ENCODE data around the gene IL4. TPM values are rescaled to one million over a fixed set of nuclear protein-coding genes. Genes with fewer than 3 reads are reported as not detected.

IL4 gene
- total and polyA plus RNA-seq, 9 of the 15 experiments (the other 6 are each of a cell fraction or from before 2014, with no cell fraction given) = 0.22 to 0.62 TPM; not detected in 7

DNA sequence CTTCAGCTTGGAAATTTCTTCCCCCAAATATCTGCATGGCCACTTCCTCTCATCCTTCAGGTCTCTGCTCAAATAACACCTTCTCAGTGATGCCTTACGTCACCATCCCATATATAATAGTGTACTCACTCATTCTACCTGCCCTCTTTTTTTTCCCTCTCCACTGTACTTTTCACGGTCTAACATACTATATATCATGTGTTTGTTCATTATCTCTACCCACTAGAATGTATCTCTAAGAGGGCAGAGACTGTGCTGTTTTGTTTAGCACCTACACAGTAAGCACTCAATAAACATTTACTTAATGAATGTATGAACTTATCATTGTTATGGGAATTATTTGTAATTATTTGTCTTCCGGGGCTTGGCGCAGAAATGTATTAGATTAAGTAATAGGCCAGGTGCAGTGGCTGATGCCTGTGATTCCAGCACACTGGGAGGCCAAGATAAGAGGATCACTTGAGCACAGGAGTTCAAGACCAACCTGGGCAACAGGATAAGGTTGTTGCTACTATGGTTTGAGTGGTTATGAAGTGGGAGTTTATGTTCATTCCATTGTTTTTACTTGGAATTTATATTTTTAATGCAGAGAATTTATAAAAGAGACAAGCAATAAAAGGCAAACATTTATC lies 21.8 kb upstream of the IL4 start (continued):
- TF ChIP-seq, protein P1, sequence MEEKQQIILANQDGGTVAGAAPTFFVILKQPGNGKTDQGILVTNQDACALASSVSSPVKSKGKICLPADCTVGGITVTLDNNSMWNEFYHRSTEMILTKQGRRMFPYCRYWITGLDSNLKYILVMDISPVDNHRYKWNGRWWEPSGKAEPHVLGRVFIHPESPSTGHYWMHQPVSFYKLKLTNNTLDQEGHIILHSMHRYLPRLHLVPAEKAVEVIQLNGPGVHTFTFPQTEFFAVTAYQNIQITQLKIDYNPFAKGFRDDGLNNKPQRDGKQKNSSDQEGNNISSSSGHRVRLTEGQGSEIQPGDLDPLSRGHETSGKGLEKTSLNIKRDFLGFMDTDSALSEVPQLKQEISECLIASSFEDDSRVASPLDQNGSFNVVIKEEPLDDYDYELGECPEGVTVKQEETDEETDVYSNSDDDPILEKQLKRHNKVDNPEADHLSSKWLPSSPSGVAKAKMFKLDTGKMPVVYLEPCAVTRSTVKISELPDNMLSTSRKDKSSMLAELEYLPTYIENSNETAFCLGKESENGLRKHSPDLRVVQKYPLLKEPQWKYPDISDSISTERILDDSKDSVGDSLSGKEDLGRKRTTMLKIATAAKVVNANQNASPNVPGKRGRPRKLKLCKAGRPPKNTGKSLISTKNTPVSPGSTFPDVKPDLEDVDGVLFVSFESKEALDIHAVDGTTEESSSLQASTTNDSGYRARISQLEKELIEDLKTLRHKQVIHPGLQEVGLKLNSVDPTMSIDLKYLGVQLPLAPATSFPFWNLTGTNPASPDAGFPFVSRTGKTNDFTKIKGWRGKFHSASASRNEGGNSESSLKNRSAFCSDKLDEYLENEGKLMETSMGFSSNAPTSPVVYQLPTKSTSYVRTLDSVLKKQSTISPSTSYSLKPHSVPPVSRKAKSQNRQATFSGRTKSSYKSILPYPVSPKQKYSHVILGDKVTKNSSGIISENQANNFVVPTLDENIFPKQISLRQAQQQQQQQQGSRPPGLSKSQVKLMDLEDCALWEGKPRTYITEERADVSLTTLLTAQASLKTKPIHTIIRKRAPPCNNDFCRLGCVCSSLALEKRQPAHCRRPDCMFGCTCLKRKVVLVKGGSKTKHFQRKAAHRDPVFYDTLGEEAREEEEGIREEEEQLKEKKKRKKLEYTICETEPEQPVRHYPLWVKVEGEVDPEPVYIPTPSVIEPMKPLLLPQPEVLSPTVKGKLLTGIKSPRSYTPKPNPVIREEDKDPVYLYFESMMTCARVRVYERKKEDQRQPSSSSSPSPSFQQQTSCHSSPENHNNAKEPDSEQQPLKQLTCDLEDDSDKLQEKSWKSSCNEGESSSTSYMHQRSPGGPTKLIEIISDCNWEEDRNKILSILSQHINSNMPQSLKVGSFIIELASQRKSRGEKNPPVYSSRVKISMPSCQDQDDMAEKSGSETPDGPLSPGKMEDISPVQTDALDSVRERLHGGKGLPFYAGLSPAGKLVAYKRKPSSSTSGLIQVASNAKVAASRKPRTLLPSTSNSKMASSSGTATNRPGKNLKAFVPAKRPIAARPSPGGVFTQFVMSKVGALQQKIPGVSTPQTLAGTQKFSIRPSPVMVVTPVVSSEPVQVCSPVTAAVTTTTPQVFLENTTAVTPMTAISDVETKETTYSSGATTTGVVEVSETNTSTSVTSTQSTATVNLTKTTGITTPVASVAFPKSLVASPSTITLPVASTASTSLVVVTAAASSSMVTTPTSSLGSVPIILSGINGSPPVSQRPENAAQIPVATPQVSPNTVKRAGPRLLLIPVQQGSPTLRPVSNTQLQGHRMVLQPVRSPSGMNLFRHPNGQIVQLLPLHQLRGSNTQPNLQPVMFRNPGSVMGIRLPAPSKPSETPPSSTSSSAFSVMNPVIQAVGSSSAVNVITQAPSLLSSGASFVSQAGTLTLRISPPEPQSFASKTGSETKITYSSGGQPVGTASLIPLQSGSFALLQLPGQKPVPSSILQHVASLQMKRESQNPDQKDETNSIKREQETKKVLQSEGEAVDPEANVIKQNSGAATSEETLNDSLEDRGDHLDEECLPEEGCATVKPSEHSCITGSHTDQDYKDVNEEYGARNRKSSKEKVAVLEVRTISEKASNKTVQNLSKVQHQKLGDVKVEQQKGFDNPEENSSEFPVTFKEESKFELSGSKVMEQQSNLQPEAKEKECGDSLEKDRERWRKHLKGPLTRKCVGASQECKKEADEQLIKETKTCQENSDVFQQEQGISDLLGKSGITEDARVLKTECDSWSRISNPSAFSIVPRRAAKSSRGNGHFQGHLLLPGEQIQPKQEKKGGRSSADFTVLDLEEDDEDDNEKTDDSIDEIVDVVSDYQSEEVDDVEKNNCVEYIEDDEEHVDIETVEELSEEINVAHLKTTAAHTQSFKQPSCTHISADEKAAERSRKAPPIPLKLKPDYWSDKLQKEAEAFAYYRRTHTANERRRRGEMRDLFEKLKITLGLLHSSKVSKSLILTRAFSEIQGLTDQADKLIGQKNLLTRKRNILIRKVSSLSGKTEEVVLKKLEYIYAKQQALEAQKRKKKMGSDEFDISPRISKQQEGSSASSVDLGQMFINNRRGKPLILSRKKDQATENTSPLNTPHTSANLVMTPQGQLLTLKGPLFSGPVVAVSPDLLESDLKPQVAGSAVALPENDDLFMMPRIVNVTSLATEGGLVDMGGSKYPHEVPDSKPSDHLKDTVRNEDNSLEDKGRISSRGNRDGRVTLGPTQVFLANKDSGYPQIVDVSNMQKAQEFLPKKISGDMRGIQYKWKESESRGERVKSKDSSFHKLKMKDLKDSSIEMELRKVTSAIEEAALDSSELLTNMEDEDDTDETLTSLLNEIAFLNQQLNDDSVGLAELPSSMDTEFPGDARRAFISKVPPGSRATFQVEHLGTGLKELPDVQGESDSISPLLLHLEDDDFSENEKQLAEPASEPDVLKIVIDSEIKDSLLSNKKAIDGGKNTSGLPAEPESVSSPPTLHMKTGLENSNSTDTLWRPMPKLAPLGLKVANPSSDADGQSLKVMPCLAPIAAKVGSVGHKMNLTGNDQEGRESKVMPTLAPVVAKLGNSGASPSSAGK (IDR thresholded peaks at IDR 0.05) = no peak
- TF ChIP-seq PCBP2 (IDR thresholded peaks at IDR 0.05; ENCODE audit: low read depth, low read length, poor library complexity, severe bottlenecking) = no peak
- TF ChIP-seq MIER1 (IDR thresholded peaks at IDR 0.05; ENCODE audit: low read depth) = no peak
- TF ChIP-seq POLR2A (conservative IDR thresholded peaks at IDR 0.05) = no peak
- TF ChIP-seq, protein P2, sequence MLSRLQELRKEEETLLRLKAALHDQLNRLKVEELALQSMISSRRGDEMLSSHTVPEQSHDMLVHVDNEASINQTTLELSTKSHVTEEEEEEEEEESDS (CRISPR knock-in tag; IDR thresholded peaks at IDR 0.05) = no peak
- TF ChIP-seq RFX5 (IDR thresholded peaks at IDR 0.05; ENCODE audit: low read depth, low read length) = no peak
- TF ChIP-seq, protein P3, sequence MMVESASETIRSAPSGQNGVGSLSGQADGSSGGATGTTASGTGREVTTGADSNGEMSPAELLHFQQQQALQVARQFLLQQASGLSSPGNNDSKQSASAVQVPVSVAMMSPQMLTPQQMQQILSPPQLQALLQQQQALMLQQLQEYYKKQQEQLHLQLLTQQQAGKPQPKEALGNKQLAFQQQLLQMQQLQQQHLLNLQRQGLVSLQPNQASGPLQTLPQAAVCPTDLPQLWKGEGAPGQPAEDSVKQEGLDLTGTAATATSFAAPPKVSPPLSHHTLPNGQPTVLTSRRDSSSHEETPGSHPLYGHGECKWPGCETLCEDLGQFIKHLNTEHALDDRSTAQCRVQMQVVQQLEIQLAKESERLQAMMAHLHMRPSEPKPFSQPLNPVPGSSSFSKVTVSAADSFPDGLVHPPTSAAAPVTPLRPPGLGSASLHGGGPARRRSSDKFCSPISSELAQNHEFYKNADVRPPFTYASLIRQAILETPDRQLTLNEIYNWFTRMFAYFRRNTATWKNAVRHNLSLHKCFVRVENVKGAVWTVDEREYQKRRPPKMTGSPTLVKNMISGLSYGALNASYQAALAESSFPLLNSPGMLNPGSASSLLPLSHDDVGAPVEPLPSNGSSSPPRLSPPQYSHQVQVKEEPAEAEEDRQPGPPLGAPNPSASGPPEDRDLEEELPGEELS (CRISPR knock-in tag; IDR thresholded peaks at IDR 0.05; ENCODE audit: borderline replicate concordance) = no peak
- TF ChIP-seq ZNF668 (CRISPR knock-in tag; IDR thresholded peaks at IDR 0.05) = no peak
- no peak for TF ChIP-seq CBX1 (IDR thresholded peaks at IDR 0.05; ENCODE audit: low read depth)
- no peak for TF ChIP-seq YY1 (IDR thresholded peaks at IDR 0.05; ENCODE audit: borderline replicate concordance in 1 of 3, control insufficient read depth in 1 of 3, extremely low read depth in 1 of 3, insufficient read depth in 3 of 3, insufficient read length in 1 of 3, insufficient replicate concordance in 2 of 3, low read depth in 1 of 3, low read length in 2 of 3)

Measured in K562 (cell line).